Measurements from ENCODE around the gene RHBG.
A peak's percentile ranks its signal among the peaks of the same experiment; 100 is the strongest.

RHBG gene

GRCh38 chr1:156423422-156424352 lies 54.7 kb downstream of the RHBG start:
- DNase-seq, result no peak

GRCh38 chr1:156424806-156425432 lies 55.9 kb downstream of the RHBG start:
- DNase-seq, result no peak

DNA sequence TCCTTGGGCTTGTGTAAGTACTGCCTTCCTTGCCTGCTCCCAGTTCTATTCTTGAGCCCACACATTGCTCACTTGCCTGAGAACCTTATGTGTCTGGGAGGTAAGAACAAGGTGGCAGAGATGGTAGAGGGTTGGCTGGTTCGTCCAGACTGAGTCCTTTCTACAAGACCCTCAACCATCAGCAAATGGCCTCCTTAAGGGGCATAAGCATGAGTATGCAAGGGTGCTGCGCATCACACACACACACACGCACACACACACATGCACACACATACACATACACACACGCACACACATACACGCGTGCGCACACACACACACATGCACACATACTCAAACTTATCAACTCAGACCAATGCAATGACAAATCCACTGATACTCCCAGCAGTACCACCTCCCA lies 56.9 kb downstream of the RHBG start:
- no peak for DNase-seq

DNA sequence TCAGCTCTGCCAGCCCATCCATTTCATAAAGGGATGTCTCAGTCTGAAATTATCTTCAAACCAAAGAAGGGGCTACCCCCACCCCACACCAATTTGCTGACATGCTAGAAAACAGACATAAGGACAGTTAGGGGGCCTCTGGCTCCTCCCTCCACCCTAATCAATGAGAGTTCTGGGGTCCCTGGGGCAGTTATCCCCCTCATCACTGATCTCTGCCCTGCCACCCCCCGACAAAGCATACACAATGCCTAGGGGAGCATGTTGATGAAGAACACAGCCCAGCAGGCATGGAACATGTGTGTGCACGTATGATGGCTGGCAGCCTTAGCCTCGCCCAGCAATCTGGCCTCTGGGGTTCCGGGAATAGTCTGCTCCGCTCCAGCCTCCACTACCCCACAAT lies 58.9 kb downstream of the RHBG start:
- no peak for DNase-seq

DNA sequence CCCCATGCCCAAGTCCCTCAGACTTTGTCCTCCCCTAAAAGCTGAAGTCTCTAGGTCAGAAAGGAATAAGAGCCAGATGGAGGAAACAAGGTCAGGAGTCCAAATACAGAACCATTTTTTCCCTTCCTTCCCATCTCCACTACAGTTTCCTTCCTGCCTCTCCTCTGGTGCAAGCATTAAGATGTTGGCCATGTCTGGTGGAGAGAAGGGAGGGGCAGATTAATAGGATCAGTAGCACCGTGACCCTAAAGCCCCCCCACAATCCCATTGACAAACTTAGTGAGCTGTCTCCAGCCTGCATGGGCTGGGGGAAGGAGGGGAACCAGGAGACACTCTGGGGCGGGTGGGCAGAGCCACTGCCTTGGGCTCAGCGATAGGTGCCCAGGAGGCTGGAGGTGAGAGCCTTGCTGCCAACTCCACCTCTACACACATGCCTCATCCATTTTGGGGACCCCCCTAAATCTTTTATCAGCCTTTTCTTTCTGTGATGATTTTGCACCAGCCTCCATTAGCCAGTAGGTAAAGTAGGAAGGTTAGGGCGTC lies 59.8 kb downstream of the RHBG start:
- DNase-seq, result no peak

DNA sequence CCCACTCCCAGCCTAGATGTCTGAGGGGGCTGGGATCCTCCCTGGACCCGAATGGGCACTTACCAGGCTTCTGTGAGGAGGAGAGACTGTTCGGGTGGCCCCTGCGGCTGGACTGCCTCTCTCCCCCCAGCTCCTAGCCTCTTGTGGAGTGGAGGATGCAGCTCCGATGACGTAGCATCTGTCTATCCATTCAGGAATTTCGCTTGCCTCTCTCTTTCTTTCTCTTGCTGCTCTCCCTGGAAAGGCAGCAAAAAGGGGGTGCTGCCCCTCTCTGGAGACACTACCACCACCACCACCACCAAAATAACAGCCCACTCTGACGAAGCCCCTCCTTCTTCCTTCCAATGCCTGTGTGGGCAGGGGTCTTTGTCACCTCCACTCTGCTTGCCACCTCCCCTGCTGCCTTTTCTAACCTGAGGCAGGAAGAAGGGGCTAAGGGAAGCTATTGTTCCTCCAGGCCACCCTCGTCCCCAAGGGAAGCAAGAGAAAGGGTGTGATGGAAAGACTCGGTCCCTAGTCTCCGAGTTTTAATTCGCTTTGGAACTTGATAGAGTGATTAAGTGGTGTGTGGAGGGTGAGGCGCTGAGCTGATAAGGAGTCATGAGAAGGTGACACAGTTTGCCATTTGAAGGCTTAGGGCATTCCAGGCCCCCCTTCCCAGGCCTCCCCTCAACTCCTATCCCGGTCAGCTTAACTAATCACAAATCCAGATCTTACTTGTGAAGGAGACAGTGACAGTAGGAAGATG lies 60.5 kb downstream of the RHBG start:
- peak in 46 of 58 donors; percentile 28 to 87 (median 62) for DNase-seq

DNA sequence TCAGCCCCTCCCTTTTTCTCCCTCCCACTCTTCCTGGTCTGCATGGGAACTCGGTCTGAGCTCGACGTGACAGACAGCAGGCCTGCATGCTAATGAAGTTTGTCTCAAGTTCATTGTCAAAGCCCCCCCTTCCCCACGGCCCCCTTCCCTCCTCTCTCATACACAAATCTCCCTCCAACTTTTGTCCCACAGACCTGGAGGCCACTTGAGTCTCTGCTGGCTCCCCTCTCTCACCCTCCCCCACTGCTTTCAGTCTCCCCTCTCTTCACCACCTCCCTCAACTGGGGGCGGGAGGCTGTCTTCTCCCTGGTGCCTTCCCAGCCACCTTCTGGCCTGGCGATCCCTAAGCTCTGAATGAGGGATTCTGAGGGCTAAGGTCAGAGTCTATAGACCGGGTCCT lies 61.3 kb downstream of the RHBG start:
- DNase-seq, result peak in 31 of 58 donors; percentile 38 to 86 (median 60)

- peak in 20 of 58 donors; percentile 35 to 82 (median 53) for DNase-seq
Measured at GRCh38 chr1:156430866-156431265, 61.9 kb downstream of the RHBG start.

DNA sequence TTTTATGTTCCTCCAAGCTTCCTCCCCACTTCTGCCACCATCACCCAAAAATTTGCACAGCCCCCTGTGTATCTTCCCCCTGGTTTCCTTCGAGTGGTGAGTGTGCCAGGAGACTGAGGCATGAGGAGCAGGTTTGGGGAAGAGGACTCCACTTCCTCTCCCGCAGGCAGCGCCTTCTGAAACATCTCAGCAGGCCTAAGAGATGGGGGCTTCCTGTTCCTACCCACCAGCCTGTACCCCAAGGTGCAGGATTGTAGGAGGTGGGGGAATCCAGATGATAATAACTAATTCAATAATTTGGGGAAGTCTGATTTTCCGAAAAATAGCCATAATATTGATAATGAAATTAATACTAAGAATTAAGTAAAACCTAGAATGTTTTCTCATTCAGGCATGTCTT lies 62.4 kb downstream of the RHBG start:
- DNase-seq, result no peak

- DNase-seq, result peak in 4 of 58 donors; percentile 27 to 63 (median 32)
Measured at GRCh38 chr1:156431769-156432668, 63.0 kb downstream of the RHBG start.

- DNase-seq, result no peak
Measured at GRCh38 chr1:156432669-156433018, 63.6 kb downstream of the RHBG start.

DNA sequence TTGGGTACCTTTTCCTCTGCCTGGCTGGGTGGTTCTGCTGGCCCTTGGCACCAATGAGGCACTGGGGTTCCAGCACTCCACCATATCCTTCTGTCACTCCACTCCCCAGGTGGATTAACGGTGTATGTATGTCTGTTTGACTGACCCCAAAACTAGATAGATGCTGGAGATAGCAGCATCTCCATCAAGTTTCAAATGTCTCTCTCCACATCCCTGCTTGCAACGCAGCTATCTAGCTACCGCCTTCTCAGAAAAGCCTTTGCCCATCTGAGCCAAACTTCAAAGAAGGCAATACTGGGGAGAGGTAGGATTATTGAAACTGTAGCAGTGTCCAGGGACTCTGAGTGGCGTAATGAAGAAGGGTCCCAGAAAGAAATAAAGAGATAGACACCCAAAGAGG lies 64.0 kb downstream of the RHBG start:
- no peak for DNase-seq

- no peak for DNase-seq
Measured at GRCh38 chr1:156433602-156434001, 64.6 kb downstream of the RHBG start.
